HCT116 (cell line): Measurements from ENCODE around the gene KLHL35.

Source experiments
- CEBPB ChIP-seq: IDR thresholded peaks from 2 replicates; pipeline ENCODE4 v1.6.1; 2012; ENCODE audit warnings: low read depth
- EGR1 ChIP-seq: IDR thresholded peaks from 2 replicates; pipeline ENCODE4 v1.6.1; 2012; ENCODE audit warnings: low read depth
- EZH2 ChIP-seq: fragments of 200-600 bp; sonication (generic); IDR thresholded peaks from 2 replicates; pipeline ENCODE4 v1.6.1; 2017; ENCODE audit warnings: antibody characterized with exemption, mixed run types
- EZH2phosphoT487 ChIP-seq: fragments of 200-600 bp; IDR thresholded peaks from 2 replicates; pipeline ENCODE4 v1.6.1; 2018; ENCODE audit warnings: antibody characterized with exemption, borderline replicate concordance
- POLR2A ChIP-seq: IDR thresholded peaks from 2 replicates; pipeline ENCODE4 v1.7.0; 2011; ENCODE audit warnings: borderline replicate concordance; ENCODE audit not compliant: insufficient read depth, insufficient read length; ENCODE audit errors: extremely low read depth
- POLR2AphosphoS5 ChIP-seq: IDR thresholded peaks from 2 replicates; pipeline ENCODE4 v1.6.1; 2011; ENCODE audit warnings: mild to moderate bottlenecking, low read depth, low read length, moderate library complexity
- REST ChIP-seq: IDR thresholded peaks from 2 replicates; pipeline ENCODE4 v1.6.1; 2012; ENCODE audit warnings: low read depth
- SIN3A ChIP-seq: IDR thresholded peaks from 2 replicates; pipeline ENCODE4 v1.6.1; 2012; ENCODE audit warnings: low read depth
- SP1 ChIP-seq: IDR thresholded peaks from 2 replicates; pipeline ENCODE4 v1.6.1; 2012; ENCODE audit warnings: low read depth
- SRF ChIP-seq: IDR thresholded peaks from 2 replicates; pipeline ENCODE4 v1.6.1; 2012; ENCODE audit warnings: low read depth
- TCF7L2 ChIP-seq: IDR thresholded peaks from 2 replicates; pipeline ENCODE4 v1.7.0; 2011; ENCODE audit warnings: borderline replicate concordance, inconsistent platforms; ENCODE audit not compliant: insufficient read depth, insufficient read length; ENCODE audit errors: extremely low read depth
- YY1 ChIP-seq: IDR thresholded peaks from 2 replicates; pipeline ENCODE4 v1.6.1; 2011; ENCODE audit warnings: low read length, low read depth, moderate library complexity, mild to moderate bottlenecking; ENCODE audit not compliant: insufficient replicate concordance; ENCODE audit errors: extremely low read depth
- TF ChIP-seq, protein P1 (sequence below), 3 experiments: fragments of 200-600 bp in 1 of 3; sonication (generic) in 1 of 3; IDR thresholded peaks in 2 of 3; conservative IDR thresholded peaks in 1 of 3; 2 replicates each; pipeline ENCODE4 v1.5.1; 2012 to 2017; ENCODE audit warnings: low read depth in 2 of 3, low read length in 2 of 3, antibody characterized with exemption in 1 of 3, borderline replicate concordance in 1 of 3, control low read depth in 1 of 3, mild to moderate bottlenecking in 1 of 3, mixed read lengths in 1 of 3, mixed run types in 1 of 3, moderate library complexity in 1 of 3; ENCODE audit not compliant: insufficient read depth in 1 of 3

GRCh38 chr11:75475767-75476650, 43.0 kb upstream of the KLHL35 start:
- no peak for TF ChIP-seq EZH2
- no peak for TF ChIP-seq SIN3A
- no peak for TF ChIP-seq EZH2phosphoT487
- no peak for TF ChIP-seq POLR2AphosphoS5
- TF ChIP-seq, protein P1, sequence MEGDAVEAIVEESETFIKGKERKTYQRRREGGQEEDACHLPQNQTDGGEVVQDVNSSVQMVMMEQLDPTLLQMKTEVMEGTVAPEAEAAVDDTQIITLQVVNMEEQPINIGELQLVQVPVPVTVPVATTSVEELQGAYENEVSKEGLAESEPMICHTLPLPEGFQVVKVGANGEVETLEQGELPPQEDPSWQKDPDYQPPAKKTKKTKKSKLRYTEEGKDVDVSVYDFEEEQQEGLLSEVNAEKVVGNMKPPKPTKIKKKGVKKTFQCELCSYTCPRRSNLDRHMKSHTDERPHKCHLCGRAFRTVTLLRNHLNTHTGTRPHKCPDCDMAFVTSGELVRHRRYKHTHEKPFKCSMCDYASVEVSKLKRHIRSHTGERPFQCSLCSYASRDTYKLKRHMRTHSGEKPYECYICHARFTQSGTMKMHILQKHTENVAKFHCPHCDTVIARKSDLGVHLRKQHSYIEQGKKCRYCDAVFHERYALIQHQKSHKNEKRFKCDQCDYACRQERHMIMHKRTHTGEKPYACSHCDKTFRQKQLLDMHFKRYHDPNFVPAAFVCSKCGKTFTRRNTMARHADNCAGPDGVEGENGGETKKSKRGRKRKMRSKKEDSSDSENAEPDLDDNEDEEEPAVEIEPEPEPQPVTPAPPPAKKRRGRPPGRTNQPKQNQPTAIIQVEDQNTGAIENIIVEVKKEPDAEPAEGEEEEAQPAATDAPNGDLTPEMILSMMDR (IDR thresholded peaks at IDR 0.05 in 2 of 3, conservative IDR thresholded peaks at IDR 0.05 in 1 of 3; ENCODE audit: borderline replicate concordance in 1 of 3, insufficient read depth in 1 of 3, low read depth in 2 of 3, low read length in 2 of 3): no peak
- TF ChIP-seq POLR2A: no peak
- TF ChIP-seq CEBPB: no peak
- TF ChIP-seq REST: no peak
- no peak for TF ChIP-seq SRF
- TF ChIP-seq EGR1: no peak
- no peak for TF ChIP-seq TCF7L2
- TF ChIP-seq SP1: no peak
- TF ChIP-seq YY1: no peak
